Thyroid gland (tissue), 4 donors: ENCODE results near the gene ZNHIT1.

Source experiments
- CTCF ChIP-seq, 6 experiments: fragments of 200-600 bp in 3 of 6; fragments of 450-650 bp in 3 of 6; sonication (generic) in 3 of 6; IDR thresholded peaks; one replicate each; pipeline ENCODE4 v1.5.1; 2016 to 2019; ENCODE audit warnings: antibody characterized with exemption in 6 of 6, mild to moderate bottlenecking in 2 of 6, inconsistent platforms in 1 of 6, moderate library complexity in 1 of 6
- POLR2A ChIP-seq, 2 donors: fragments of 450-650 bp; IDR thresholded peaks; one replicate each; pipeline ENCODE4 v1.6.1; 2017; ENCODE audit warnings: antibody characterized with exemption in 2 of 2, mild to moderate bottlenecking in 2 of 2, moderate library complexity in 1 of 2

- TF ChIP-seq CTCF (IDR thresholded peaks at IDR 0.05) (no peak), POLR2A (IDR thresholded peaks at IDR 0.05) (no peak)
These were observed 19.5 kb upstream of the ZNHIT1 start for GRCh38 chr7:101198476-101198875.
